GM19193 (cell line): ENCODE measurements around the gene HERC4.
A peak's percentile ranks its signal among the peaks of the same experiment; 100 is the strongest.

Experiments used
- POLR2A ChIP-seq: IDR thresholded peaks from 4 replicates; pipeline ENCODE4 v1.6.1; 2011; ENCODE audit not compliant: insufficient read depth, insufficient read length; ENCODE audit errors: extremely low read depth

The HERC4 gene

GRCh38 chr10:68074775-68075549, at the start of gene HERC4:
Gene HERC4, minus strand, starts transcription at chr10:68075283. Its CDS starts 2,175 bp downstream, at chr10:68073108.
- peak; percentile 92 for TF ChIP-seq POLR2A

- TF ChIP-seq POLR2A, result no peak
Observed at GRCh38 chr10:68124718-68125117, 49.6 kb upstream of the HERC4 start.

- TF ChIP-seq POLR2A, result no peak
Observed at GRCh38 chr10:68121852-68122251, 46.8 kb upstream of the HERC4 start.

- no peak for TF ChIP-seq POLR2A
Observed at GRCh38 chr10:68121020-68121743, 46.1 kb upstream of the HERC4 start.

GRCh38 chr10:68118657-68119056, 43.6 kb upstream of the HERC4 start:
- TF ChIP-seq POLR2A, result no peak

GRCh38 chr10:68112837-68113236, 37.8 kb upstream of the HERC4 start:
- no peak for TF ChIP-seq POLR2A

- no peak for TF ChIP-seq POLR2A
Observed at GRCh38 chr10:68111584-68111983, 36.5 kb upstream of the HERC4 start.

GRCh38 chr10:68110027-68110426, 34.9 kb upstream of the HERC4 start:
- TF ChIP-seq POLR2A, result no peak

- no peak for TF ChIP-seq POLR2A
Observed at GRCh38 chr10:68109331-68109730, 34.2 kb upstream of the HERC4 start, which contains the start of gene MYPN. Gene MYPN, plus strand, starts transcription at chr10:68109488. Its CDS starts 11,951 bp downstream, at chr10:68121439.

- no peak for TF ChIP-seq POLR2A
Observed at GRCh38 chr10:68108653-68109052, 33.6 kb upstream of the HERC4 start.

- no peak for TF ChIP-seq POLR2A
Observed at GRCh38 chr10:68108051-68108450, 33.0 kb upstream of the HERC4 start.

- no peak for TF ChIP-seq POLR2A
Observed at GRCh38 chr10:68107651-68108050, 32.6 kb upstream of the HERC4 start.

- TF ChIP-seq POLR2A, result no peak
Observed at GRCh38 chr10:68106656-68107055, 31.6 kb upstream of the HERC4 start.

- no peak for TF ChIP-seq POLR2A
Observed at GRCh38 chr10:68105820-68106219, 30.7 kb upstream of the HERC4 start.

- TF ChIP-seq POLR2A, result no peak
Observed at GRCh38 chr10:68103901-68104300, 28.8 kb upstream of the HERC4 start.
